ENCODE data around the gene CHST11.

GRCh38 chr12:104802208-104802607 lies 345.5 kb downstream of the CHST11 start:
- TF ChIP-seq, protein P1, sequence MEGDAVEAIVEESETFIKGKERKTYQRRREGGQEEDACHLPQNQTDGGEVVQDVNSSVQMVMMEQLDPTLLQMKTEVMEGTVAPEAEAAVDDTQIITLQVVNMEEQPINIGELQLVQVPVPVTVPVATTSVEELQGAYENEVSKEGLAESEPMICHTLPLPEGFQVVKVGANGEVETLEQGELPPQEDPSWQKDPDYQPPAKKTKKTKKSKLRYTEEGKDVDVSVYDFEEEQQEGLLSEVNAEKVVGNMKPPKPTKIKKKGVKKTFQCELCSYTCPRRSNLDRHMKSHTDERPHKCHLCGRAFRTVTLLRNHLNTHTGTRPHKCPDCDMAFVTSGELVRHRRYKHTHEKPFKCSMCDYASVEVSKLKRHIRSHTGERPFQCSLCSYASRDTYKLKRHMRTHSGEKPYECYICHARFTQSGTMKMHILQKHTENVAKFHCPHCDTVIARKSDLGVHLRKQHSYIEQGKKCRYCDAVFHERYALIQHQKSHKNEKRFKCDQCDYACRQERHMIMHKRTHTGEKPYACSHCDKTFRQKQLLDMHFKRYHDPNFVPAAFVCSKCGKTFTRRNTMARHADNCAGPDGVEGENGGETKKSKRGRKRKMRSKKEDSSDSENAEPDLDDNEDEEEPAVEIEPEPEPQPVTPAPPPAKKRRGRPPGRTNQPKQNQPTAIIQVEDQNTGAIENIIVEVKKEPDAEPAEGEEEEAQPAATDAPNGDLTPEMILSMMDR (IDR thresholded peaks at IDR 0.05; ENCODE audit: low read depth, low read length, missing input control): no peak
- TF ChIP-seq MAX (IDR thresholded peaks at IDR 0.05) (no peak), RAD21 (IDR thresholded peaks at IDR 0.05) (no peak), FOXA1 (IDR thresholded peaks at IDR 0.05) (no peak), YY1 (IDR thresholded peaks at IDR 0.05) (no peak), FOXA2 (IDR thresholded peaks at IDR 0.05) (no peak), JUND (IDR thresholded peaks at IDR 0.05) (no peak), GABPA (IDR thresholded peaks at IDR 0.05 in 1 of 2, conservative IDR thresholded peaks at IDR 0.05 in 1 of 2) (no peak), ZBTB33 (IDR thresholded peaks at IDR 0.05) (no peak), REST (IDR thresholded peaks at IDR 0.05) (no peak)
- TF ChIP-seq, protein P2, sequence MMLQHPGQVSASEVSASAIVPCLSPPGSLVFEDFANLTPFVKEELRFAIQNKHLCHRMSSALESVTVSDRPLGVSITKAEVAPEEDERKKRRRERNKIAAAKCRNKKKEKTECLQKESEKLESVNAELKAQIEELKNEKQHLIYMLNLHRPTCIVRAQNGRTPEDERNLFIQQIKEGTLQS (IDR thresholded peaks at IDR 0.05): no peak

Data from liver (tissue), 3 donors.